Measurements from ENCODE around the gene RTP5.
"Not testable (repeated sequence)": the region's sequence is repeated elsewhere in the genome, so short reads cannot be mapped to it uniquely, and the experiment has no call there.

Gene RTP5

GRCh38 chr2:241871538-241872312 is 2.2 kb downstream of the RTP5 start:
- DNase-seq: no peak

GRCh38 chr2:241872313-241872642 is 2.7 kb downstream of the RTP5 start:
- DNase-seq: no peak

- DNase-seq: no peak
Measured at GRCh38 chr2:241873081-241873802, 3.7 kb downstream of the RTP5 start.

- DNase-seq: no peak
Measured at GRCh38 chr2:241873803-241874110, 4.2 kb downstream of the RTP5 start.

- no peak for DNase-seq
Measured at GRCh38 chr2:241874277-241874925, 4.9 kb downstream of the RTP5 start.

- DNase-seq: not testable (repeated sequence)
Measured at GRCh38 chr2:241875754-241876527, 6.4 kb downstream of the RTP5 start.

- DNase-seq: no peak
Measured at GRCh38 chr2:241876528-241877196, 7.1 kb downstream of the RTP5 start.

GRCh38 chr2:241877197-241877685 is 7.7 kb downstream of the RTP5 start:
- DNase-seq: no peak

- DNase-seq: peak; percentile 81
Measured at GRCh38 chr2:241877989-241878970, 8.8 kb downstream of the RTP5 start.

- no peak for DNase-seq
Measured at GRCh38 chr2:241879326-241879725, 9.8 kb downstream of the RTP5 start.

GRCh38 chr2:241880311-241881073 is 11.0 kb downstream of the RTP5 start:
- DNase-seq: no peak

GRCh38 chr2:241882091-241882625 is 12.6 kb downstream of the RTP5 start:
- DNase-seq: peak; percentile 48

- no peak for DNase-seq
Measured at GRCh38 chr2:241884951-241885290, 15.4 kb downstream of the RTP5 start.

GRCh38 chr2:241885291-241885945 is 15.9 kb downstream of the RTP5 start:
- no peak for DNase-seq

GRCh38 chr2:241885946-241886643 is 16.6 kb downstream of the RTP5 start:
- DNase-seq: no peak

- DNase-seq: no peak
Measured at GRCh38 chr2:241886840-241887447, 17.4 kb downstream of the RTP5 start.

GRCh38 chr2:241887806-241888522 is 18.4 kb downstream of the RTP5 start:
- DNase-seq: no peak

GRCh38 chr2:241888641-241889040 is 19.1 kb downstream of the RTP5 start:
- no peak for DNase-seq

All from activated T-cell treated with anti-CD3 and anti-CD28 coated beads, Interleukin-2, amount 50 U/mL, for 1 hour (primary cell).